ENCODE data around the gene SLC27A5.

DNA sequence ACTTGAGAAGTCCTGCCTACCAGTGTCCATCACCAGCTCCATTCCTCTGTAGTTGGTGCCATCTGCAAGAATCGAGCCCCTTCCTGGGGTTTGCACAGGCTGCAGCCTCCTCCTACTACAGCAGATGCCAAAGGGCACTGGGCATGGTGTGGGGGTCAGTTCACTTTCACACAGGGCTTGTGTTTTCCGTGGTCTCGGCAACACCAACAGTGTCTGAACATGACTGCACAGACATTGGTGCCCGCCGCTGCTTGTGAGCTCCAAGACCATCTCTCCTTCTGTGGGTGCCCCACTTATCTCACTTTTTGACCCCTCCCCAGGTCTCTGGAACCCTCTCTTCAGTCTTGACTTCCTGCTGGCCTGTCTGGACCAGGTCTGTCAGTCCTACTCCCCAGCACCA is 20.4 kb downstream of the SLC27A5 start:
- no peak for TF ChIP-seq CTCF (IDR thresholded peaks at IDR 0.05)
- TF ChIP-seq POLR2A (IDR thresholded peaks at IDR 0.05) = no peak

Data from heart left ventricle (tissue), 13 donors.